ENCODE measurements around the gene POLE3. TPM values are rescaled to one million over a fixed set of nuclear protein-coding genes. Genes with fewer than 3 reads are reported as not detected.
"Not testable (repeated sequence)": the region's sequence is repeated elsewhere in the genome, so short reads cannot be mapped to it uniquely, and the experiment has no call there.

Gene POLE3
- total RNA-seq, 4 donors from 2014 or later = 20.9 to 39.1 (median 27.1) TPM

- TF ChIP-seq POLR2A (IDR thresholded peaks at IDR 0.05) (no peak), CTCF (IDR thresholded peaks at IDR 0.05) (no peak)
- H3K4me3 ChIP-seq (ENCODE audit: low read depth, poor library complexity, severe bottlenecking) = no peak overlapping the region
- intact Hi-C loops (cut with DNase I; ENCODE audit: low total_unique reads) = no loop called here
- no peak for DNase-seq (ENCODE audit: low spot score in 2 of 2)
- WGBS, 2 donors = 91 to 92% methylated on average over 4 of the region's 4 CpGs
These were observed 23.7 kb downstream of the POLE3 start for GRCh38 chr9:113386571-113387393.

GRCh38 chr9:113381909-113382411 is 28.5 kb downstream of the POLE3 start:
- no peak overlapping the region for H3K4me3 ChIP-seq (ENCODE audit: low read depth, poor library complexity, severe bottlenecking)
- no peak for TF ChIP-seq CTCF (IDR thresholded peaks at IDR 0.05)
- TF ChIP-seq POLR2A (IDR thresholded peaks at IDR 0.05) = no peak
- intact Hi-C loops (cut with DNase I; ENCODE audit: low total_unique reads) = no loop called here
- DNase-seq (ENCODE audit: low spot score in 2 of 2) = no peak
- WGBS, 2 donors = 56 to 61% methylated on average over 8 of the region's 8 CpGs

- intact Hi-C loops (cut with DNase I; ENCODE audit: low total_unique reads); H3K4me3 ChIP-seq (ENCODE audit: low read depth, poor library complexity, severe bottlenecking); DNase-seq (ENCODE audit: low spot score in 2 of 2): not testable (repeated sequence)
- 62 to 76% methylated on average over 7 of the region's 7 CpGs for WGBS, 2 donors
These were observed 29.0 kb downstream of the POLE3 start for GRCh38 chr9:113381441-113381840.

GRCh38 chr9:113380869-113381378 is 29.6 kb downstream of the POLE3 start:
- WGBS, 2 donors = 29 to 33% methylated on average over 1 of the region's 1 CpG
- no peak for TF ChIP-seq CTCF (IDR thresholded peaks at IDR 0.05)
- TF ChIP-seq POLR2A (IDR thresholded peaks at IDR 0.05) = no peak
- no peak overlapping the region for H3K4me3 ChIP-seq (ENCODE audit: low read depth, poor library complexity, severe bottlenecking)
- DNase-seq (ENCODE audit: low spot score in 2 of 2) = no peak
- intact Hi-C loops (cut with DNase I; ENCODE audit: low total_unique reads) = no loop called here

GRCh38 chr9:113379829-113380210 is 30.7 kb downstream of the POLE3 start:
- intact Hi-C loops (cut with DNase I; ENCODE audit: low total_unique reads); H3K4me3 ChIP-seq (ENCODE audit: low read depth, poor library complexity, severe bottlenecking); DNase-seq (ENCODE audit: low spot score in 2 of 2): not testable (repeated sequence)
- WGBS, 2 donors = 80 to 89% methylated on average over 2 of the region's 2 CpGs

- H3K4me3 ChIP-seq (ENCODE audit: low read depth, poor library complexity, severe bottlenecking); intact Hi-C loops (cut with DNase I; ENCODE audit: low total_unique reads); DNase-seq (ENCODE audit: low spot score in 2 of 2): not testable (repeated sequence)
- 72 to 82% methylated on average over 24 of the region's 24 CpGs for WGBS, 2 donors
These were observed 31.2 kb downstream of the POLE3 start for GRCh38 chr9:113379094-113379828.

Data from lower leg skin (tissue), 4 donors.